Natural killer cell treated with Interleukin-12 subunit alpha and Interleukin-12 subunit beta and Interleukin-15 and Interleukin-18, amount 100 ng/mL, for 72 hours (primary cell): ENCODE measurements around the gene SEC14L2. TPM values are rescaled to one million over a fixed set of nuclear protein-coding genes. Genes with fewer than 3 reads are reported as not detected.
"Not testable (repeated sequence)": the region's sequence is repeated elsewhere in the genome, so short reads cannot be mapped to it uniquely, and the experiment has no call there.

Experiments used
- ATAC-seq, 2 donors: fragments of 150-1000 bp; cut with Tn5 transposase in 1 of 2; sonication (Bioruptor Pico), chemical (Tn5 transposase) in 1 of 2; 2 replicates each; pipeline ENCODE4 v1.10.0; 2021
- DNase-seq: peaks from one replicate; pipeline ENCODE4 v3.0.0; 2022; ENCODE audit warnings: low spot score
- H3K27ac Mint-ChIP-seq, 2 donors: 1 replicate in 1 of 2; 2 replicates in 1 of 2; pipeline ENCODE4 v1.8.0; 2022; ENCODE audit warnings: mixed read lengths in 2 of 2, mild to moderate bottlenecking in 1 of 2, moderate library complexity in 1 of 2
- H3K27me3 Mint-ChIP-seq, 2 donors: 1 replicate in 1 of 2; 2 replicates in 1 of 2; pipeline ENCODE4 v1.8.0; 2022; ENCODE audit warnings: mixed read lengths in 2 of 2
- H3K36me3 Mint-ChIP-seq: one replicate; pipeline ENCODE4 v1.8.0; 2022; ENCODE audit warnings: mixed read lengths
- H3K4me1 Mint-ChIP-seq, 2 donors: 1 replicate in 1 of 2; 2 replicates in 1 of 2; pipeline ENCODE4 v1.8.0; 2022; ENCODE audit warnings: low read depth in 2 of 2, mixed read lengths in 2 of 2, mild to moderate bottlenecking in 1 of 2
- H3K4me3 Mint-ChIP-seq: one replicate; pipeline ENCODE4 v1.8.0; 2022; ENCODE audit warnings: mixed read lengths
- H3K9me3 Mint-ChIP-seq: 2 replicates; pipeline ENCODE4 v1.8.0; 2022; ENCODE audit warnings: mixed read lengths
- total RNA-seq, 2 donors: library from RNA; stranded (reverse); gene quantifications; one replicate each; pipeline ENCODE4 v1.2.3, GENCODE V29; 2022

Gene SEC14L2
- total RNA-seq, 2 donors from 2014 or later = 0.40 to 1.3 TPM

DNA sequence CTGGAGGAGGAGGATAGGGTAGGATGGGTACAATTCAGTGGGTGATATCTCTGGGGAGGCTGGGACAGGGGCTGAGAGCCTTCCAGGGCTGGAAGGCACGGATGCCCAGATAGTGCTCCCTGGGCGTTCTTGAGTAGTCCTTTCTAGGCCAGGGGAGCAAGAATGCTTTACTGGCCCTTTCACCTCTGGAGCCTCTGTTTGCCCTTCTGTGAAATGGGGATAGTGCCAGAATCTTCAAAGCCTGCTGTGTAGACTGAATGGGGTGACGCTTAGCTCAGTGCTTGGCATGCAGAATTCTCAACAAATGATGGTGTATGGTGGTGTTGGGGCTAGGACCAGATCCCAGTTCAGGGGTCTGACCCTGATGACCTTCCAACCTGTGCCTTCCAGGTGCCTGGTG is 36.4 kb downstream of the SEC14L2 start:
- peaks cover 4% of the 10 kb centered on the region for H3K9me3 Mint-ChIP-seq
- H3K4me1 Mint-ChIP-seq = peaks cover 16 to 18% of the 10 kb centered on the region in 2 donors
- no peak overlapping the region for H3K4me3 Mint-ChIP-seq
- no peak overlapping the region for H3K27ac Mint-ChIP-seq
- ATAC-seq (no peak), DNase-seq (no peak)
- H3K36me3 Mint-ChIP-seq = peaks cover 15% of the 10 kb centered on the region
- H3K27me3 Mint-ChIP-seq = peaks cover 3 to 4% of the 10 kb centered on the region in 2 donors

DNA sequence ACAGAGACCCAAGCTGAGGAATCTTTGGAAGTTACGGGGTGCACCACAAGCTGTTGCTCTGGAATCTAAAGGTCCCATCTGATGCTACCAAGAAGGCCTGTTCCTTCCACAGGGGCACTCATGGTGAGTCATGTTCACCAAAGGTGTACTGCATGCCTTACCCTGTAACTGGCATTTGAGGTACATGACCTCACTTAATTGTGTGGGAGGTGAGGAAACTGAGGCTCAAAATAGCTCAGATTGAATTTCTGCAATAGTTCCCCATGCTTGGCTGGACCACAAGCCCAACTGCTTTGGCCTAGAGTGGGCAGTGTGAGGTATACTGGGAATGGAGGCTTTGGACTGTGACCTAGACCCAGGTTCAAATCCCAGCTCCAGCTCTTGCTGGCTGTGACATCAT is 37.0 kb downstream of the SEC14L2 start:
- H3K27me3 Mint-ChIP-seq = peaks cover 8 to 9% of the 10 kb centered on the region in 2 donors
- ATAC-seq = no peak
- H3K4me1 Mint-ChIP-seq = peaks cover 16 to 20% of the 10 kb centered on the region in 2 donors
- H3K27ac Mint-ChIP-seq = no peak overlapping the region
- H3K4me3 Mint-ChIP-seq = no peak overlapping the region
- peaks cover 4% of the 10 kb centered on the region for H3K9me3 Mint-ChIP-seq
- no peak for DNase-seq
- H3K36me3 Mint-ChIP-seq = peaks cover 15% of the 10 kb centered on the region

DNA sequence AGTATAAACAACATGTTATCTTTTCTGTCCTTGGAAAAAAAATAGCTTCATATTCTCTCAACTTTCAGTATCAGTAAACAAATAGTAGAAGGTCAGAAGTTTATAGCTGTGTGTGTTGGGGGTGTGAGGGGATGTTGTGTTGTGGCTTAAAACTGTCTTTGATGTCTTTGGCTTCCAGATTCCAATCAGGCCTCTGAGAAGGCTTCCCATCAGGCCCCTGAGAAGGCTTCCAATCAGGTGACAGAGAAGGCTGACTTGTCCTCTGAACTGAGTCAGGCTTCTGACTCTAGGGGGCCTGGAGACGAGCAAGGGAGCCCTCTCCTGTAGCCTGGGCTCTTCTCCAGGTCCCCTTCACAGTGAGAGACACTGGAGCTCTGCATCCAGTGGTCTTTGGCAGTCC is 38.0 kb downstream of the SEC14L2 start:
- Mint-ChIP-seq H3K4me1 (peaks cover 16 to 20% of the 10 kb centered on the region in 2 donors), H3K9me3 (peaks cover 4% of the 10 kb centered on the region), H3K27ac (peak overlapping the region; percentile 83 to 93), H3K4me3 (peak overlapping the region; percentile 58), H3K27me3 (peaks cover 10 to 11% of the 10 kb centered on the region in 2 donors), H3K36me3 (peaks cover 15% of the 10 kb centered on the region)
- no peak for ATAC-seq
- DNase-seq = no peak

DNA sequence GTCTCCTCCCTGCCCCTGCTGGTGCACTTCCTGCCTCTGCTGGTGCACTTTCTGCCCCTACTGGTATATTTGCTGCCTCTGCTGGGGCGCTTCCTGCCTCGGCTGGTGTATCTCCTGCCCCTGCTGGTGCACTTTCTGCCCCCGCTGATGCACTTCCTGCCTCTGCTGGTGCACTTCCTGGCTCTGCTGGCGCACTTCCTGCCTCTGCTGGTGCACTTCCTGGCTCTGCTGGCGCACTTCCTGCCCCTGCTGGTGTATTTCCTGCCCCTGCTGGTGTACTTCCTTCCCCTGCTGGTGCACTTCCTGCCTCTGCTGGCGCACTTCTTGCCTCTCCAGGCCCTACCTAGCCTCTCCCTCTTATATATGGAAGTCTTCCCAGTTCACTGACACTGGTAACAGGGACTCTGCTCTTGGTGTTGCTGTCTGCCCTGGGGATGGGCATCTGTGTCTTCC is 38.9 kb downstream of the SEC14L2 start:
- ATAC-seq = peak; percentile 87
- peaks cover 16 to 17% of the 10 kb centered on the region in 2 donors for H3K4me1 Mint-ChIP-seq
- H3K27ac Mint-ChIP-seq = peak overlapping the region; percentile 83 to 93
- peak; percentile 85 for DNase-seq
- H3K4me3 Mint-ChIP-seq = peak overlapping the region; percentile 88
- peaks cover 15 to 19% of the 10 kb centered on the region in 2 donors for H3K27me3 Mint-ChIP-seq
- peaks cover 4% of the 10 kb centered on the region for H3K9me3 Mint-ChIP-seq
- H3K36me3 Mint-ChIP-seq = peaks cover 15% of the 10 kb centered on the region

DNA sequence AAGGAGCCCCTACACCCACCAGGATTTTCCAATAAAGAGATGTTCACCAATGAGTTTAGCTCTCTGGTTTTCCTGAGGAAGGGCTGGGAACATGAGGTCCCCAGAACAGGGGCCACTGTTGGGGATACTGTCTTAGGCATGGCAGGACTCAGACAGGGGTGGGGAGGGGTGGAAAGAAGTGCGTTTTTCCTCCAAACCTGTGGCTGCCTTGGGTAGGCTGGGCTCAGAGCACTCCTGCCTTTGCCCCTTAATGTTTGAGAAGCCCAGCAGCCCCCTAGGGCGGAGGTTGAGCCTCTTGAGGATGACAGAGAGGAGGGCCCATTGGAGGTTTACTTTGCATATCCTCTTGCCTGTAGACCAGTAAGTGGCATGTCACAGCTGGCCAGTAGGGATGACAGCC is 39.4 kb downstream of the SEC14L2 start:
- H3K36me3 Mint-ChIP-seq = peaks cover 15% of the 10 kb centered on the region
- ATAC-seq = no peak

DNA sequence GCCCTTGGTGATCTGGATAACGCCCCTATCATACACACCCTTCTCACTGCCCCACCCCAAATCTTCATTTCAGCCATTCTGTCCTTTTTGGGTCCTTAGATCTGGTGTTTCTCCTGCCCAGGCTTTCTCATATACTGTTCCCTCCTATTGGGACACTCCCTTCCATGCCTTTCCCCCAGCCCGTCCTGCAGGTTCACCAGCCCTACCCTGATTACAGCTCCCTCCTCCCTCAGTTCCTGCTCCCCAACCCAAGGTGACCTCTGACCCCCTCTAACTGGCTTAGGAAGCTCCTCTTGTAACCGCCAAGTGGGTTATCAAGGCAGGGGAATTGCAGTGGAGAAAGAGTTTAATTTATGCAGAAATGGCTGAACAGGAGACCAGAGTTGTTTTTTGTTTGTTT is 41.7 kb downstream of the SEC14L2 start:
- Mint-ChIP-seq H3K27me3 (peaks cover 22 to 33% of the 10 kb centered on the region in 2 donors), H3K36me3 (peaks cover 15% of the 10 kb centered on the region), H3K9me3 (peaks cover 4% of the 10 kb centered on the region), H3K4me1 (peaks cover 34% of the 10 kb centered on the region in 2 donors), H3K4me3 (no peak overlapping the region), H3K27ac (no peak overlapping the region)
- ATAC-seq (no peak), DNase-seq (no peak)

More for the DNA sequence above, 39.4 kb downstream of the SEC14L2 start:
- H3K27ac Mint-ChIP-seq = peak overlapping the region; percentile 83 to 93
- no peak for DNase-seq
- peaks cover 16 to 20% of the 10 kb centered on the region in 2 donors for H3K4me1 Mint-ChIP-seq
- peaks cover 4% of the 10 kb centered on the region for H3K9me3 Mint-ChIP-seq
- peak overlapping the region; percentile 88 for H3K4me3 Mint-ChIP-seq
- peaks cover 19 to 24% of the 10 kb centered on the region in 2 donors for H3K27me3 Mint-ChIP-seq

DNA sequence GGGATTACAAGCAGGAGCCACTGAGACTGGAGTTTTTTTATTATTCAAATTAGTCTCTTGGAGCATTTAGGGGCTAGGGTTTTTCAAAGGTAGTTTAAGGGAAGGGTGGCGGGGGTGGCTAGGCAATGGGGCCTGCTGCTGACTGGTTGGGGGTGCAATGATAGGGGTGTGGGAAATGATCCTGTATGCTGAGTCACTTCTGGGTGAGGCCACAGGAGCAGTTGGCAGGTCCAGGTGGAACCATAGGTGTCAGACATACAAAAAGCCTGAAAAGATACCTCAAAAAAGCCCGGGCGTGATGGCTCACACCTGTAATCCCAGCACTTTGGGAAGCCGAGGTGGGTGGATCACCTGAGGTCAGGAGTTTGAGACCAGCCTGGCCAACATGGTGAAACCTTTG is 42.4 kb downstream of the SEC14L2 start:
- no peak overlapping the region for H3K27ac Mint-ChIP-seq

DNA sequence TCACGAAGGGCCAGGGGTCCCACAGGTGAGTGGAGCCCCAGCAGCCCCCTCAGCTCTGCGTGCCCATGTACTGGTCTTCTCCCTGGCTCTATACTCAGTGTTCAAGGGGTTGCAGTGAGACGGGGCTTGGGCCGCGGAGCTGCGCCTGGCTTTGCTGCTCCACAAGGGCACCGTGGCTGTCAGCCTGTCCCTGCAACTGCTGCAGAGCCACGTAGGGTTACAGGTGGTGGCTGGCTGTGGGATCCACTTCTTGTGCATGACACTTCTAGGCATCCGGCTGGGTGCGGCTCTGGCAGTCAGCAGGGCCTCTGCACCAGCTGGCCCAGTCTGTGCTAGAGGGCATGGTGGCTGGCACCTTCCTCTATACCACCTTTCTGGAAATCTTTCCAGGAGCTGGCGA is 43.0 kb downstream of the SEC14L2 start:
- no peak for ATAC-seq

More for the DNA sequence above, 42.4 kb downstream of the SEC14L2 start:
- Mint-ChIP-seq H3K9me3 (peaks cover 4% of the 10 kb centered on the region), H3K27me3 (peaks cover 22 to 33% of the 10 kb centered on the region in 2 donors), H3K36me3 (peaks cover 15% of the 10 kb centered on the region), H3K4me1 (peaks cover 34% of the 10 kb centered on the region in 2 donors), H3K4me3 (no peak overlapping the region)
- ATAC-seq (no peak), DNase-seq (no peak)

DNA sequence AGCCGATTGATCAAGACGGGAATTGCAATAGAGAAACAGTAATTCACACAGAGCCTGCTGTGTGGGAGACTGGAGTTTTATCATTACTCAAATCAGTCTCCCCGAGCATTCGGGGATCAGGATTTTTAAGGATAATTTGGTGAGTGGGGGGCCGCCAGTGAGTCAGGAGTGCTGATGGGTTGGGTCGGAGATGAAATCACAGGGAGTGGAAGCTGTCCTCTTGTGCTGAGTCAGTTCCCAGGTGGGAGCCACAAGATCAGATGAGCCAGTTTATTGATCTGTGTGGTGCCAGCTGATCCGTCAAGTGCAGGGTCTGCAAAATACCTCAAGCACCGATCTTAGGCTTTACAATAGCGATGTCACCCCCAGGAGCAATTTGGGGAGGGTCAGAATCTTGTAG is 44.3 kb downstream of the SEC14L2 start:
- H3K27me3 Mint-ChIP-seq = peaks cover 28 to 41% of the 10 kb centered on the region in 2 donors
- no peaks in the 10 kb centered on the region for H3K9me3 Mint-ChIP-seq
- no peak for ATAC-seq
- peaks cover 22 to 27% of the 10 kb centered on the region in 2 donors for H3K4me1 Mint-ChIP-seq
- H3K27ac Mint-ChIP-seq = no peak overlapping the region
- no peak for DNase-seq
- peak overlapping the region; percentile 2 for H3K4me3 Mint-ChIP-seq
- peaks cover 6% of the 10 kb centered on the region for H3K36me3 Mint-ChIP-seq

More for the DNA sequence above, 43.0 kb downstream of the SEC14L2 start:
- no peak for DNase-seq
- Mint-ChIP-seq H3K4me1 (peaks cover 30 to 31% of the 10 kb centered on the region in 2 donors), H3K4me3 (no peak overlapping the region), H3K27me3 (peaks cover 22 to 33% of the 10 kb centered on the region in 2 donors), H3K9me3 (peaks cover 4% of the 10 kb centered on the region), H3K36me3 (peaks cover 15% of the 10 kb centered on the region), H3K27ac (no peak overlapping the region)

DNA sequence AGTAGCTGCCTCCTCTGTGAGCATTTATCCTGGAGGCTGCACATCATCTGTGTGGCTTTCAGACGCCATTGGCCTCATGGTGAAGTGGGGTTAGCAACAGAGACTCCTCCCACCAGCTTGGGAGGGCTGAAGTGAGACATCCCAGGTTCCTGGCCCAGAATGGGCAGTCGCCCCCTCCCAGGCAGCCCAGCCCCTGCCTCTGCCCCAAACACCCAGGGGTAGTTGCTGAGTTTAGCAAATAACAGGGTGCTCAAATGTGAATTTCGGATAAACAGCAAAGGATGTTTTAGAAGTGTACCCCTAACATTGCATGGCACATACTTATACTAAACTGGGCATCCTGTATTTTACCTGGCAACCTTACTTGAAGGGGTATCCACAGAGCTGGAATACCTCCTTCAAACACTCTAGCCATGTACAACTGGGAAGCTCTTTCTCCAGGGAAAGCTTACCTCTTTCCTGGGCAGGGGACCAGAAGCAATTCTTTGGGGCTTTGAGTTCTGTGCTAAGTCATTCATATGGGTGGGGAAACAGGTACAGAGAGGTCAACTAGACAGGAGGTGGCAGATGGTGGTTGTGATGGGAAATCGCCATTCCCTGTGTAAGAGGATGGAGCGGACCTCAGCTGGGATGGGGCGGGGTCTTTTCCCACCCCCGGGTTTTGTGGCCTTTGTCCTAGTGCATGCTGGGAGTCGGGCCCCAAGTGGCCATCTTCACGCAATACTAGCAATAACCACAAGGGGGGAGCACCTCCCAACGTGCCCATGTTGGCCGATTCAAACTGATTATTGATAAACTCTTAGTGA is 48.0 kb downstream of the SEC14L2 start:
- Mint-ChIP-seq H3K9me3 (no peaks in the 10 kb centered on the region), H3K4me1 (peaks cover 22 to 24% of the 10 kb centered on the region in 2 donors), H3K27me3 (peaks cover 34 to 39% of the 10 kb centered on the region in 2 donors), H3K4me3 (no peak overlapping the region), H3K27ac (no peak overlapping the region), H3K36me3 (no peaks in the 10 kb centered on the region)
- ATAC-seq = peak; percentile 45 to 68
- no peak for DNase-seq

DNA sequence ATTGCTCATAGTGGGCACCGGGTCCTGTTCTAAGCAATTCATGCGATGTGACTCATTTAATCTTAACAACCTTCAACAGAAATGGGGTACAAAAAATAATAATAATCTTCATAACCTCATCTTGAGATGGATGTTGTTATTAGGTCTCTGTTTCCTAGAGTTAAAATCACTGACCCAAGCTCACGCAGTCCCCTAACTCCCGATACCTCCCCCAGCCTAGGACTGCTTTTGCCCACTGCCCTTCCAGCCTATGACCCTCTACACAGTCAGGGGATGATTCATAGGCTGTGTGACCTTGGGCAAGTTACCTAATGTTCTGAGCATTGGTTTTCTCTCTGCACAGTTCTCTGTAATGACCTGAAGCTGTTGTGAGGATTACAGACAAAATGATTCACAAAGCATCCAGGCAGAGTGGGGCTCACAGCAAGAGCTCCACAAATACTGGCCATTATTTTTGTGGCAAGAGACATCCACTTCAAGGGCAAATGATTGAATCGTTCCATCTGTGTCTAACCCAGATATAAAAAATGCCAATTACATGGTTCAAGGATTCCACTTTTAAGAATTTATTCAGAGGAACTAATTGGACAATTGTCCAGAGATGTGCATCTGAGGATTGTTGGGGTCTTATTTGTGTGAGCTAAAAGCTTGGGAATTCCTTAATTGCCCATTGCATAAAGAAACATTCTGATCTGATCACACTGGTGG is 48.8 kb downstream of the SEC14L2 start:
- Mint-ChIP-seq H3K4me1 (peaks cover 22 to 24% of the 10 kb centered on the region in 2 donors), H3K36me3 (no peaks in the 10 kb centered on the region), H3K4me3 (no peak overlapping the region), H3K27me3 (peaks cover 30 to 31% of the 10 kb centered on the region in 2 donors), H3K27ac (no peak overlapping the region), H3K9me3 (no peaks in the 10 kb centered on the region)
- ATAC-seq (peak in 1 of 2 donors; percentile 25), DNase-seq (no peak)

DNA sequence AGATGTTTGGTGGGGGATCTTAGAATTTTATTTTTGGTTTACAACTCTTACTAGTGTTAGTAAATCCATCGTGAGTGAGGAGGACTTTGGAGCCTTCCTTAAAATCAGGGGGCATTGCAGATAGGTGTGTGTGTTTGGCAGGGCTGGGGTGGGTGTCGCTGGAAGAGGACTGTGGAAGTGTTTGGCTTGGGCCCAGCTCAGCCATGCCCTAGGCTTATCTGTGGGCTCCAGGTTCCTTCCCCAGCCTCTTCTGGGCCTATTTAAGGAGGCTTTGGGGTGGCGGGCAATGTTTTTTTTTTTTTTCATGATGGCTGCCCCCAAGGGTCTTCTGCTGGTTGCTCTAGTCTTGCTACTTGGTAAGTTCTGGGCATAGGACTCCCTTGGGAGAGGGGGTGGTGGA is 50.8 kb downstream of the SEC14L2 start:
- Mint-ChIP-seq H3K36me3 (no peaks in the 10 kb centered on the region), H3K9me3 (no peaks in the 10 kb centered on the region), H3K27ac (no peak overlapping the region), H3K4me3 (no peak overlapping the region), H3K27me3 (peaks cover 27 to 39% of the 10 kb centered on the region in 2 donors), H3K4me1 (peaks cover 13% of the 10 kb centered on the region in 2 donors)
- ATAC-seq = no peak
- no peak for DNase-seq

DNA sequence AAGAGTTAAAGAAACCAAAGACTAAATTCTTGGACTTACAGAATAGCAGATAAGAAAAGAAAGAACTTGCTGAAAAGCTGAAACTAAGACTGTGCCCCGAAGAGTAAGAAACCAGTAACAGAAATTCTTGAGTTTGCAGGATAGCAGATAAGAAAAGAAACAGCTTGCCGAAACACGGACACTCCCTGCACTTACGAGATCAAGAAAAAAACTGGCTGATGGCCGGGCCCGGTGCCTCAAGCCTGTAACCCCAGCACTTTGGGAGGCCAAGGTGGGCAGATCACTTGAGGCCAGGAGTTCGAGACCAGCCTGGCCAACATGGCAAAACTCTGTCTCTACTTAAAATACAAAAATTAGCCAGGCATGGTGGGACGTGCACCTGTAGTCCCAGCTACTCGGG is 54.7 kb downstream of the SEC14L2 start:
- ATAC-seq, H3K27ac Mint-ChIP-seq, H3K9me3 Mint-ChIP-seq, H3K4me1 Mint-ChIP-seq, DNase-seq, H3K36me3 Mint-ChIP-seq, H3K4me3 Mint-ChIP-seq: not testable (repeated sequence)
- peaks cover 10 to 24% of the 10 kb centered on the region in 2 donors for H3K27me3 Mint-ChIP-seq

DNA sequence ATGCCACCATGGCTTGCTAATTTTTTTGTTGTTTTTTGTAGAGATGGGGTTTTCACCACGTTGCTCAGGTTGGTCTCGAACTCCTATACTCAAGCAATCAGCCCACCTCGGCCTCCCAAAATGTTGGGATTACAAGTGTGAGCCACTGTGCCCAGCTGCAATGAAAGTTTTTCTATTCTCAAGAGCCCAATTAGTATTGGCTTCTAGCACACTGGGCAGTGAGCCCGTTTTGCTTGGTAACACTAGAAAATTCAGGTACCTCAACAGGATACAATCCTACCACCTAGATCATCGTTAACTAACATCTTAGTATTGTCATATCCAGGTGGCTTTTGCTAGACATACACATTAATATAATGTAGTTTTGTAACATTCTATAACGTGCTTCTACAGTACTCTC is 56.0 kb downstream of the SEC14L2 start:
- H3K9me3 Mint-ChIP-seq = no peaks in the 10 kb centered on the region

More for the DNA sequence above, 56.0 kb downstream of the SEC14L2 start:
- H3K27ac Mint-ChIP-seq = no peak overlapping the region
- no peak overlapping the region for H3K4me3 Mint-ChIP-seq
- no peak for ATAC-seq
- H3K27me3 Mint-ChIP-seq = peaks cover 15 to 23% of the 10 kb centered on the region in 2 donors
- no peak for DNase-seq
- H3K36me3 Mint-ChIP-seq = no peaks in the 10 kb centered on the region
- no peaks in the 10 kb centered on the region for H3K4me1 Mint-ChIP-seq
